ENCODE results near the gene DCX.
"Not testable (repeated sequence)": the region's sequence is repeated elsewhere in the genome, so short reads cannot be mapped to it uniquely, and the experiment has no call there.

Gene DCX

GRCh38 chrX:111355523-111356115 lies 56.4 kb downstream of the DCX start:
- TF ChIP-seq ZFX (IDR thresholded peaks at IDR 0.05) (no peak), CTCF (conservative IDR thresholded peaks at IDR 0.05) (no peak)
- H3K27ac ChIP-seq, result no peak overlapping the region

DNA sequence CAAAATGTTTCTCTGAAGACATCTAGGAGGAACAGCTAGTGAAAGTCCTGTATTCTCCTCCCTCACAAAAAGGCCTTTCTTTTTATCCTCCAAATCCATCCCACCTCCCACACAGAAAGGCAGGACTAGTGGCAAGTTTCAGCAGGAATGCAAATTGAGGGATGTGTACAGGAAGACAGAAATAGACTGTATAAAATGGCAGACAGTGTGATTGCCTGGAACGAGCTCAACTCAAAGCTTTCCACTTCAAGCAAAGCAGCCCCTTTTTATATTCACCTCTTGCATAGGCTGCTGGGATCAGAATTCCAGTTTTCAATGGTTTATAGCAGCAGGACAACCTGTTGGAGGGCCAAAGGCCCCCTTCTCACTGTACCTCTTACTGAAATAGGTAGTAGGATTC lies 57.5 kb downstream of the DCX start:
- H3K27ac ChIP-seq, result no peak overlapping the region
- no peak for TF ChIP-seq ZFX (IDR thresholded peaks at IDR 0.05)

DNA sequence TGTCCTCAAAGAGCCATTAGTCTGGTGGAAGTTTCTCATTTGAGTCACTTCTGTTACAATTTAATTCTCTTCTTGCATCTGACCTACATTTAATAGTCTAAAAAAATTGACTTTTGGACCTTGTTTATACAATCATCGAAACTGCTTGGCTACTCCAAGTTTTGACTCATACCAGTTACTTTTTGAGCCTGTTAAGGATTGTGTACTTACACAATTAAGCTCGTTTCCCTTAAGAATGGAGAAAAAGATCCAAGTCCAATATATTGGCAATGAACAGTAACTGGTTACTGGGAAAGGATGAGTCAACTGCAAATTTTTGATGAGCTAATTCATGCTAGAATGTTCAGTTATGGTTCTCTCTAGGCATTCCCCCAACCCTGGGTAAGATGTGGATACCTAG lies 58.2 kb downstream of the DCX start:
- H3K27ac ChIP-seq, result no peak overlapping the region
- no peak for TF ChIP-seq CTCF (conservative IDR thresholded peaks at IDR 0.05)
- TF ChIP-seq ZFX (IDR thresholded peaks at IDR 0.05), result no peak

DNA sequence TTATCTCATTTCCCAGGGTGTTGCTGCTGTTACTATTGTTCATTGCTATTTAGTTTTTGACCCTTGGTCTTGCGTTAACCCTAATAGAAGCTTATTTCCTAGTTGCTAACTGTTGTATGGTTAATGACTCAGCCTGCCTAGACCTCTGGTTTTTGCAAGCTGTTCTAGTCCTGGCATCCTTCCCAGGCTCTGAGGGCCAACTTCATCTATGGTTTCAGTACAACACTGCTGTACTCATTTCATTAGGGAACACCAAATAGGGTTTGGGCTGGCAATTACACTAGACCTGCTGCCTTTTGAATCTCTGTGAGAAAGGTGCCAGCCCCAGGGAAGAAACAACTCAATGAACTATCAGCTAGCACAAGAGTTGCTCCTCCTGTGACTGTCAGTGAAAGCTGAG lies 59.6 kb downstream of the DCX start:
- TF ChIP-seq ZFX (IDR thresholded peaks at IDR 0.05) (no peak), CTCF (conservative IDR thresholded peaks at IDR 0.05) (no peak)
- H3K27ac ChIP-seq, result no peak overlapping the region

- TF ChIP-seq CTCF (conservative IDR thresholded peaks at IDR 0.05), result no peak
- TF ChIP-seq ZFX (IDR thresholded peaks at IDR 0.05), result no peak
- H3K27ac ChIP-seq, result no peak overlapping the region
Observed at GRCh38 chrX:111349934-111350333, 62.1 kb downstream of the DCX start.

GRCh38 chrX:111349101-111349500 lies 62.9 kb downstream of the DCX start:
- TF ChIP-seq ZFX (IDR thresholded peaks at IDR 0.05) (no peak), CTCF (conservative IDR thresholded peaks at IDR 0.05) (no peak)
- no peak overlapping the region for H3K27ac ChIP-seq

- H3K27ac ChIP-seq, result no peak overlapping the region
- no peak for TF ChIP-seq CTCF (conservative IDR thresholded peaks at IDR 0.05)
- TF ChIP-seq ZFX (IDR thresholded peaks at IDR 0.05), result no peak
Observed at GRCh38 chrX:111348429-111348828, 63.6 kb downstream of the DCX start.

GRCh38 chrX:111346150-111346549 lies 65.8 kb downstream of the DCX start:
- not testable (repeated sequence) for H3K27ac ChIP-seq

Data from C4-2B (cell line).